DMS 273 (cell line): ENCODE measurements around the gene SLC11A2.
"Not testable (repeated sequence)": the region's sequence is repeated elsewhere in the genome, so short reads cannot be mapped to it uniquely, and the experiment has no call there.

Experiments
- DNase-seq: peaks from one replicate; lab custom pipeline; 2025; ENCODE audit not compliant: unreplicated experiment; lab: John Stamatoyannopoulos, UW

Gene SLC11A2

DNA sequence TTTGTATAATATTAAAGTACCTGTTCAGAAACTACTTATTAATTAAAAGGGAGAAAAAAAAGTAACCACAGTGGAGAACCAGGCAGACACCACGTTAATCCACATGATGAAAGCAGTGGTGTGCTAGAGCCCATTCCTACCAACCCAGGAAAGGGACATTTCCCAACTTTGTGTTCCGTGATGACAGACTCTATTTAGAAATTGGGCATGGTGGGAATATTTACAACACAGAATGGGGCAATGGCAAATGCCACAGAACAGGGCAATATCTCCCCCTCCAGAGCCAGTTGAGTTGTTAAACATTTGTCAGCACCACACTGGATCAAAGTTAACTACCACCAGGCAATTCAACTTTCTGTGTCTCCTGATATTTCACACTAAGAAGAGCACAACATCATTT, 75.1 kb downstream of the SLC11A2 start:
- no peak for DNase-seq

DNA sequence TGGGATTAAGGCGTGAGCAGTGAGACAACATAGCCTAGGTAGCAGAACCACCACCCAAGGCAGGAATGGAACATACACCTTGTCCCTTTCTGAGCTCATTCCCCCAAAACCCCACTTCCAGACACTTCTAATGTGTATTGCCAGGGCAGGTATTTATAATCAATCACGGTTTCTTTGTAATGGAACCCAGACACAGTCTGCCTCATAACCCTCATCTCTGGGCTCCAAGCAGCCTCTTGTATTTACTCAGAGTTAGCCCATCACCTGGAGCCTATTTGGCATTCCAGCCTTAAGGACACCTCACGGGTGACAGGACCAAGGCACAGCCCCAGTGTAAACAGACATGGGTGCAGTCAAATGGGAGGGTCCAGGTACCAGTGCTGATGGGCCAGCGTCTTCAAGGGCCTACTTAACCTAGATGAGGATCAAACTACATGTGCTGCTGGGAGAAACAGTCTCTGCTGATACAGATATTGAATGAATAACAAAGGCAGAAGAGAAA, 76.3 kb downstream of the SLC11A2 start:
- DNase-seq, result no peak

DNA sequence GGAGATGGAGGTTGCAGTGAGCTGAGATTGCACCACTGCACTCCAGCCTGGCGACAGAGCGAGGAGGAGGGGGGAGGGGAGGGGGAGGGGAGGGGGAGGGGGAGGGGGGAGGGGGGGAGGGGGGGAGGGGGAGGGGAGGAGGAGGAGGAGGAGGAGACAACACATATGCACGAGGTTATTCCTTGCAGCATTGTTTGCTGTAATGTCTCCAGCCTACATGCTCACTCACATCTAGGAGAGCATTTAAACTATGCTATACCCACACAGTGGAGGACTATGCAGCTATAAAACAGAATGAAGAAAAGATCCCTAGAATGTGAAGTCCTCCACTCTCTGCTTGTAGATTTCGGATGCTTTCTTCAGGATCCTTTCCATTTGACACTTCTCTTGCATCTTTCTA, 77.4 kb downstream of the SLC11A2 start:
- DNase-seq, result no peak

DNA sequence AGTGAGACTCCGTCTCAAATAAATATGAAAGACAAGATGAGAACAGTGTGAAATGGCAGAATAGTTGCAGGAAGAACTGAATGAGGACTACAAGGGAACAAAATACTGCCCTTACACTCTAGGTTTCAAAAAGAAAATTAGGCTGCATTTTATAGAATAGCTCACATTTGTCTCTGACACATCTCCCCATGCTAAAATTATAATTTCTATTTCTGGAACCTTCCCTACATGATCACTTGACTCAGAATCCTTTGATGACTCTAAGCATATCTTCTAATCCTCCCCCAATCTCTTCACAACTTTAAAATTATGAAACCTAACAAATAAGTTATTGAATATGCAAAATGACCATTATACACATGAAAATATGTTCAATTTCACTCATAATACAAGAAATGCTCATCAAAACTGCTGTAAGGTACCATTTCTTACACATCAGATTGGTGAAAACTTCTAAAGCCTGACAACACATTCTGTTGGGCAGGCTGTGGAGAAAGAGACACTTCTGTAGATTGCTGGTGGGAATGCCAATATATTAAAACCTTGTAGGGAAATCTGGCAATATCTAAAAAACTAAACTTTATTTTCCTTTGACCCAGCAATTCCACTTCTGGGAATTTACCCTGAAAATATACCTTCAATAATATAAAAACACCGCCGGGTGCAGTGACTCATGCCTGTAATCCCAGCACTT, 78.1 kb downstream of the SLC11A2 start:
- no peak for DNase-seq

DNA sequence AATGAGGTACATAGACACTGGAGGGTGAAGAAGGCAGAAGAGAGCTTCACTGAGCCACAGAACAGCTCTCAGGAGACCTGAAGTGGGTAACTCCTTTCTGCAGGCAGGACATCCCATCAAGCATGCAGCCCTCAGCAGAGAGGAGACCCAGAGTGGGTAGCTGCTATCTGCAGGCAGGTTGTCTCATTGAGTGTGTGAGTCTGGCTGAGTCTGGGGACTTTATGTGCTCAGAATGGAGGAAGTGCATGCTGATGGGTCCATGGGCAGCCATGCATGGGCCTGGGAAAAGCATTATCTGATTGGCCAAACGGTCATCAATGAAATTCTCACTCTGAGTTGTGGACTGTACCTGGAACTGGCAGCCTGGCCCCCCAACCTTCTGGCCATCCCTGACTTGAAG, 88.5 kb downstream of the SLC11A2 start:
- no peak for DNase-seq

DNA sequence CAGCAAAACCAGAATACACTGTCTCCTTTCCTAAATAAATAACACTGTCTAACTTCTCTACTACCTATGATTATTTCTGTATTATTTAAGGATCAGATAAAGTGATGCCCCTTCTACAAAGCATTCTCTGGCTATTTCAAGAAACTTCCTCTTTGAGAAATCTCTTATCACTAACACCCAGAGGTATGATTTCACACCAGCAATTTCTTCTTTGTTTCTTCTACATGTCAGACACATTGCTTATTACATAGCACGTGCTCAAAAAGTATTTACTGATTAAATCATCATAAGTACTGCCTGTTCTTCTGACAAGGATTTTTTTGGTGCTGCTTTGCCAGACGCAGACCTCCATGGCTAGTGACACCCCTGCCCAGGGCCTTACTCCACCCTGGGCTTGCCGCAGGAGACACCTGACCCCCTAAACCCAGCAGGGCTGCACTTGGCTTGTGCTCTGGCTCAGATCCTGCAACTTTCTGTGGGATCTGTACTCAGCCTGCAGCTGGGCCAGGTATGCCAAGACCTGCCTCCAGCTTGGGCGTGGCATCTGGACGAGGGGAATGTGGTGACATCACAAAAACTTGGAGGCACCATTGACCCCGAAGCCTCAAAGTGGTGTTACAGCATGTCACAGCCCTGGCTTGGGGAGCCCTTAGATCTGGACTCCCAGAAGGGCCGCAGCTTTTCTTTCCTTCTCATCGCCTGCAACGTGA, 89.2 kb downstream of the SLC11A2 start:
- no peak for DNase-seq

DNA sequence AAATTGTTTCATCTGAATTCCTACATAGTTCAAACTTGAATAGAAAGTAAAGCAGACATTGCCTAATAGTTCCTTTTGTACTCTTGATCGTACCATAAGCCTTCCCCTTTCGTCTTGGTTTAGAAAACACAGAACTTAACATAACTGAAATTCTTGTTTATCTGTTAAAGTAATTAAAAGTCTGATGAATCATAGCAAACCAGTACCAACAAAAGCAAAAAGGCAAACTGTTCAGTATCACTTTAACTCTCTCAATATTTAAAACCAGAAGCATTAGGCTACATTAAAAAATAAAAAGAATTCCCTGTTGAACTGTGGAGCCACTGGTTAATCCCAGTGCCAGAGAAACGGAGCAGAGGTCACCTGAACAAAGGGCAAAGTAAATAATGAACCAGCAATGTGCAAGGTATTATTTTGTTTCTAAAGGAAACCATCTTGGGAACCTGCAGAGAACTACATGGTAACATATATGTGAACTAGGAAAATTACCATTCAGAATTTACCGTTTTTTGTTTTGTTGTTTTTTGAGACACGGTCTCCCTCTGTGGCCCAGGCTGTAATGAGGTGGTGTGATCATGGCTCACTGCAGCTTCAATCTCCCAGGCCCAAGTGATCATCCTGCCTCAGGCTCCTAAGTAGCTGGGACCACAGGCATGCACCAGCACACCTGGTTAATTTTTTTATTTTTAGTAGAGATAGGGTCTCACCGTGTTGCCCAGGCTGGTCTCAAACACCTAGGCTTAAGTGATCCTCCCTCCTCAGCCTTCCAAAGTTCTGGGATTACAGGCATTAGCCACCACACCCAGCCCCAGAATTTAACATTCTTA, 91.0 kb downstream of the SLC11A2 start:
- DNase-seq, result no peak

DNA sequence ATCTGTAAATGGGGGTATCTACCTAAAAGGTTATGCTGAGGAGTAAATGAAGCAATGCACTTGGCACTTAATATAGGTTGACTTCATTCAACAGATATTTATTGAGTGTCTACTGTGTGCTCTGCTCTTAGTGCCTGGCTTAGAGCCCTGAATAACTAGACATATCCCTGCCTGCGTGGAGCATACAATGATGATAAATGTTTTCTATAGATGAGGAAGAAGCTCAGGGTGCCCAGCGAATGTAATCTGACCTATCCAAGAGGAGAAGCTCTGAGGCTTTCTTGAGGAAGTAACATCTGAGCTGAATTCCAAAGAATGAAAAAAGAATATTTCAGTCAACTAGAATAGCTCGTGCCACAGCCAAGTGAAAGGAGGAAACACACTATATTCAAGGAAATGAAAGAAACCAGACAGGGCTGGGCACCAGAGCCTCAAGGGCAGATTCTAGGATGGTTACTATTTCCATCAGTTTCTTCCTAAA, 91.8 kb downstream of the SLC11A2 start:
- DNase-seq, result no peak

DNA sequence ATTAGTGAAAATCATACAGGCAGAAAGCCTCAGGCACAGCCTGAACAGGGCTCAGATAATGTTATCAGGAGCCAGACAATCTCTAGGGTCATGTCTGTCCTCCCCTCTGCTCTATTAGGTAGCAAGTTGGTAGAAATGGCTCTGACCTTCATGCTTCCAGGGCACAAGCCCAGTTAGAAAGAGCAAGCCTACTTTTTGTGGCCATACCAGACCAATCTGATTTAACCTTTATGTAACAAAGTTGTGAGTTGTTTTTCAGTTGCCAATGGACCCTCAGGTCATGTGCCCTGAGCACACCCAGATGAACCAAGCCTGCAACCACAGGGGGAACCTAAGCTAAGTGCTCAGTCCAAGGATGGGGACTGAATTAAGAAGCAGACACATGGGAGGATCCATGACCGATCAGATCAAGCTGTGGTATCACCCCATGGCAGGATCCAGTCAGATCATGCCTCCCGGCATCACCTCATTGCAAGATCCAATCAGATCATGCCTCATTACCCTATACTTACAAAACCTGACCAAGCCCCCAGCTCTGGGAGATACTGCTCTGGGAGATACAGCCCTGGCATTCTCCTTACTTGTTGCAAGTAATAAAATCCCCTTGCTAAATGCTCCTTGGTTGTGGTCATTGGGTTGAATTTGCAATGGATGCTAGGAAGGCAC, 92.6 kb downstream of the SLC11A2 start:
- peak; percentile 32 for DNase-seq

DNA sequence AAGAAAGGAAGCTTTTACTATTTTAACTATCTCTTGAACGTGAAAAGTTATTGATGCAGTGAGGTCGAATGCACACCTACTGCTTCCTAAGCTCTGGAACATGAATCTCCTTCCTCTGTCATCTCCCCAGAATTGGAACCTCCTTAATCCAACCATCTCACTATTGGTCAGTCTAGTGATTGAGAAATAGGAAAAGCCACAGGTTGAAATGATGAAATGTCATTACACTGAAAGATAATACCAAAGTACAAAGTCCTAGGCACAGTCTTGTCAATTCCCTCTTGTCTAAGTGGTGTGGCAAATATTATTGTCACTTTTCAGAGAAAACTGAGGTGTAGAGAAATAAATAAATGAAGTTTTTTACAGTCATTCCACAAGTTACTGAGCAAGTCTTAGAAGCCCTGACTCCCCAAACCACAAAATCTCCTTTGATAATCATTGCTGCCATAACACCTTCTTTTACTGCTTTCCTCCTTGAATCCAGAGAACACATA, 93.3 kb downstream of the SLC11A2 start:
- DNase-seq, result no peak

DNA sequence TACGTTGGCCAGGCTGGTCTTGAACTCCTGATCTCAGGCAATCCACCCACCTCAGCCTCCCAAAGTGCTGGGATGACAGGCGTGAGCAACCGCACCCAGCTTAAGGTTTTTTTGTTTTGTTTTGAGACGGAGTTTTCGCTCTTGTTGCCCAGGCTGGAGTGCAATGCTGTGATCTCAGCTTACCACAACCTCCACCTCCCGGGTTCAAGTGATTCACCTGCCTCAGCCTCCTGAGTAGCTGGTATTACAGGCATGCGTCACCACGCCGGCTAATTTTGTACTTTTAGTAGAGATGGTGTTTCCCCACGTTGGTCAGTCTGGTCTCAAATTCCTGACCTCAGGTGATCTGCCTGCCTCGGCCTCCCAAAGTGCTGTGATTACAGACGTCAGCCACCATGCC, 95.7 kb downstream of the SLC11A2 start:
- not testable (repeated sequence) for DNase-seq

DNA sequence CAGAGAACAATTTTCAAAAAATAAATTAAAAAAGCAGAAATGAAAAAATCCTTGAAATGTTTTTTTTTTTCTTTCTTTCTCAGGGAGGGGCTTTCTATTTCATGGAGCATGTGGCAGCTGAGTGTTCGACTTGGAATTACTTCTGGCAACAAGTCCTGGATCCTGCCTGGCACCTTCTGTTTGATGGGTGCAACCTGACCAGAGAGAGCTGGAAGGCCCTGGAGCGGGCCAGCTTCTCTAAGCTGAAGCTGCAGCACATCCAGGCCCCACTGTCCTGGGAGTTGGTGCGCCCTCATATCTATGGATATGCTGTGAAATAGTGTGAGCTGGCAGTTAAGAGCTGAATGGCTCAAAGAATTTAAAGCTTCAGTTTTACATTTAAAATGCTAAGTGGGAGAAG, 96.4 kb downstream of the SLC11A2 start:
- DNase-seq, result no peak
